Breast epithelium (tissue), 4 donors: Measurements from ENCODE around the gene HSPB8. TPM values are rescaled to one million over a fixed set of nuclear protein-coding genes. Genes with fewer than 3 reads are reported as not detected.

ENCODE experiments used
- DNase-seq, 2 donors: peaks; one replicate each; pipeline ENCODE4 v3.0.0-alpha.2; 2019; ENCODE audit warnings: low spot score in 2 of 2
- H3K27ac ChIP-seq, 2 donors: fragments of 200-600 bp; sonication (generic) in 1 of 2; one replicate each; pipeline ENCODE4 v1.5.1; 2016 to 2019; ENCODE audit warnings: mild to moderate bottlenecking in 1 of 2
- H3K27me3 ChIP-seq, 2 donors: fragments of 200-600 bp; sonication (generic) in 1 of 2; one replicate each; pipeline versions ENCODE4 v1.5.1 to v1.6.0; 2017 to 2019; ENCODE audit warnings: control low read depth in 1 of 2, mild to moderate bottlenecking in 1 of 2
- H3K36me3 ChIP-seq: fragments of 200-600 bp; one replicate; pipeline ENCODE4 v1.5.1; 2019
- H3K4me1 ChIP-seq, 2 donors: fragments of 200-600 bp; sonication (generic); one replicate each; pipeline ENCODE4 v1.5.1; 2016 to 2019; ENCODE audit warnings: control low read depth in 1 of 2
- H3K4me3 ChIP-seq, 3 donors: fragments of 200-600 bp; sonication (generic); 1 replicate in 2 of 3; 2 replicates in 1 of 3; pipeline ENCODE4 v1.5.1; 2016 to 2019; ENCODE audit warnings: mild to moderate bottlenecking in 3 of 3, moderate library complexity in 2 of 3
- H3K9me3 ChIP-seq, 2 donors: fragments of 200-600 bp; sonication (generic) in 1 of 2; one replicate each; pipeline ENCODE4 v1.5.1; 2016 to 2019; ENCODE audit warnings: control low read depth in 1 of 2
- POLR2A ChIP-seq: fragments of 450-650 bp; IDR thresholded peaks from one replicate; pipeline ENCODE4 v1.6.1; 2016; ENCODE audit warnings: antibody characterized with exemption, mild to moderate bottlenecking, moderate library complexity
- POLR2AphosphoS5 ChIP-seq, 3 donors: sonication (generic); formaldehyde crosslinking; IDR thresholded peaks; one replicate each; pipeline ENCODE4 v1.6.1; 2017; ENCODE audit warnings: antibody characterized with exemption in 3 of 3
- intact Hi-C: fragments of 100-400 bp; cut with DNase I; formaldehyde crosslinking; loops from one replicate; pipeline ENCODE4 v1.15.1; 2023; ENCODE audit warnings: low total_unique reads
- total RNA-seq, 3 donors: library from RNA; depleted of rRNA; stranded (reverse); fragments of >200 nt; gene quantifications; one replicate each; pipeline ENCODE4 v1.1.0, GENCODE V29; 2016
- TF ChIP-seq, protein P1 (sequence below), 3 donors: fragments of 450-650 bp; IDR thresholded peaks; one replicate each; pipeline ENCODE4 v1.5.1; 2016 to 2017; ENCODE audit warnings: antibody characterized with exemption in 3 of 3, mild to moderate bottlenecking in 3 of 3, moderate library complexity in 3 of 3

Gene HSPB8
- total RNA-seq, 3 donors from 2014 or later: 19.3 to 44.5 (median 32.8) TPM

DNA sequence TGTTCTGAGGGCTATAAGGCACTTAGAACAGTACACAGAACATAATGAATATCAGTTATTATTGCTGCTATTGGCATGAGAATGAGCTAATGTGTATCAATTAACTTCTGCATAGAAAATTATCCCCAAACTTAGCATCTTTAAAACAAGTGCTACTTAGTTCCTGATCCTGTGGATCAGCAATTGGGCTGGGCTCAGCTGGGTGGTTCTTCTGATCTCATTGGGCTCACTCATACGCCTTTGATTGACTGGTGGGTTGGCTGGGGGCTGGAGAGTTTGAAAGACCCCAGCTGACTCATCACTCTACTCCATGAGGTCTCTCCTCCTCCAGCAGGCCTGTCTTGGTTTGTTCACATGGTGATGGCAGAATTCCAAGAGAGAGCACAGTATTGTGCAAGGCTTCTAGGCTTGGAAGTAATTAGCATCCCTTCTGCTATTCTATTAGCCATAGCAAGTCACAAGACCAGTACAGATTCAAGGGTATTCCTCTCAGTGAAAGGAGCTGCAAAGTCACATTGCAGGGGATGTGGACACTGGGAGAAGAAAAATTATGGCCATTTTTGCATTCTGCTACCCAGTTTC, 27.2 kb upstream of the HSPB8 start:
- intact Hi-C loops: no loop called here
- Histone ChIP-seq H3K4me3 (no peak overlapping the region), H3K9me3 (peaks cover 14 to 18% of the 10 kb centered on the region in 2 donors), H3K4me1 (no peaks in the 10 kb centered on the region), H3K36me3 (no peaks in the 10 kb centered on the region), H3K27ac (no peak overlapping the region), H3K27me3 (peaks cover 0 to 12% of the 10 kb centered on the region in 2 donors)
- TF ChIP-seq POLR2A (no peak), POLR2AphosphoS5 (IDR thresholded peaks at IDR 0.05) (no peak)
- TF ChIP-seq, protein P1, sequence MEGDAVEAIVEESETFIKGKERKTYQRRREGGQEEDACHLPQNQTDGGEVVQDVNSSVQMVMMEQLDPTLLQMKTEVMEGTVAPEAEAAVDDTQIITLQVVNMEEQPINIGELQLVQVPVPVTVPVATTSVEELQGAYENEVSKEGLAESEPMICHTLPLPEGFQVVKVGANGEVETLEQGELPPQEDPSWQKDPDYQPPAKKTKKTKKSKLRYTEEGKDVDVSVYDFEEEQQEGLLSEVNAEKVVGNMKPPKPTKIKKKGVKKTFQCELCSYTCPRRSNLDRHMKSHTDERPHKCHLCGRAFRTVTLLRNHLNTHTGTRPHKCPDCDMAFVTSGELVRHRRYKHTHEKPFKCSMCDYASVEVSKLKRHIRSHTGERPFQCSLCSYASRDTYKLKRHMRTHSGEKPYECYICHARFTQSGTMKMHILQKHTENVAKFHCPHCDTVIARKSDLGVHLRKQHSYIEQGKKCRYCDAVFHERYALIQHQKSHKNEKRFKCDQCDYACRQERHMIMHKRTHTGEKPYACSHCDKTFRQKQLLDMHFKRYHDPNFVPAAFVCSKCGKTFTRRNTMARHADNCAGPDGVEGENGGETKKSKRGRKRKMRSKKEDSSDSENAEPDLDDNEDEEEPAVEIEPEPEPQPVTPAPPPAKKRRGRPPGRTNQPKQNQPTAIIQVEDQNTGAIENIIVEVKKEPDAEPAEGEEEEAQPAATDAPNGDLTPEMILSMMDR (IDR thresholded peaks at IDR 0.05): no peak
- no peak for DNase-seq

DNA sequence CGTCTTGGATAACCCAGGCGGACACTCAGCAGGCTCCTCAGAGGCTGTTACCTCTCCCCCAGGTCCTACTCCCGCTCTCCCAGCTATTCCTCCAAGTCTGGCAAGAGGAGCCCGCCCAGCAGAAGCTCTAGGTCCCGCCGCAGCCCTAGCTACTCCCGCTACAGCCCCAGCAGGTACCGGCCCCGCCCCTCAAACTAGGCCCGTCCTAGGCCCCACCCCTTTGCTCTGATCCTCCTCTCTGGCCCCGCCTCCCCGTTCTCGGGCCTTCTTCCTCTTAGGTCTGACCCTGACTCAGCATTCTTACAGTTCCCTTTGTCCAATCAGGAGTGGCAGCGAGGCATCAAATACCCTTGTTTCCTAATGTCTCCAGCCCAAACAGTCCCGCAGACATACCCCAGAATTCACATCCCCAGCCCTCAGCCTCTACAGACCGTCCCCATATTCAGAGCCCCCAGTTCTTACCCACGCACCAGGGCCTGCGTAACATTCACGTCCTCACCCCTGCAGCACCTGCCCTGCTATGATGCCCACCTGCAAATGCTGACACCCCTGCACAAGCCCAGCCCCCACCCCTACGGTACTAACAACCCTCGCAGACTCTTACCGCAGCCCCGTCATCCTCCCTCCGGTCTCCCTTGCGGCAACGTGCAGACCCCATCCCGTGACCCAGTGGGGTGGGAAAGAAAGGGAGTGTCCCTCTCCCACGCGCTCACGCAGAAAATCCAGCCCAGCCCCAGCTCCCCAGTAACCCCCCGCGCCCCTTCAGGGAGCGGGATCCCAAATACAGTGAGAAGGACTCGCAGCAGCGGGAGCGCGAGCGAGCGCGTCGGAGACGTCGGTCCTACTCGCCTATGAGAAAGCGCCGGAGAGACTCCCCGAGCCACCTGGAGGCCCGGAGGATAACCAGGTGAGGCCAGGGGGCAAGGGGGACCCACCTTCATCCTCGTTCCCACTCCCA, 25.0 kb upstream of the HSPB8 start:
- Histone ChIP-seq H3K36me3 (no peaks in the 10 kb centered on the region), H3K4me3 (peak overlapping the region in 1 of 3 donors; percentile 0), H3K9me3 (peaks cover 14 to 18% of the 10 kb centered on the region in 2 donors), H3K4me1 (no peaks in the 10 kb centered on the region), H3K27me3 (peaks cover 0 to 12% of the 10 kb centered on the region in 2 donors), H3K27ac (no peak overlapping the region)
- intact Hi-C loops: no loop called here
- TF ChIP-seq POLR2AphosphoS5 (IDR thresholded peaks at IDR 0.05) (no peak), POLR2A (no peak)
- TF ChIP-seq, protein P1 (IDR thresholded peaks at IDR 0.05): no peak
- DNase-seq: no peak

DNA sequence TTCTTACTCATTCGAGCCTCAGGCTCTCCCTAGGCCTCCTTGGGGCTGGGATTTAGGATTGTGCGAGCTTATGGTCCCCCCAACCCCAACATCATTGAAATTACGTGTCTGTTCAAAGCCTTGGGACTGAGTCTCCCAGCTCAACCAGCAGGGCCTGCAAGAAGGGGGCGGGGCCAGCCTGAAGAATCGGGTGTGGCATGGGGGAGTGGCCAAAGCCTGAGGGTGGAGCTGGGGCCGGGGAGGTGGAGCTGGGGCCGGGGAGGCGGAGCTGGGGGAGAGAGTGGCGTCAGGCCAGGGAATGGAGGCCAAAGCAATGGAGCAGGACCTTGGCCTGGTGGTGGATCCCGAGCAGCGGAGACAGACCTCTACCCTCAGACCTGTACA, 24.3 kb upstream of the HSPB8 start:
- no peaks in the 10 kb centered on the region for H3K36me3 ChIP-seq
- no peaks in the 10 kb centered on the region for H3K4me1 ChIP-seq
- H3K9me3 ChIP-seq: peaks cover 14 to 18% of the 10 kb centered on the region in 2 donors
- DNase-seq: no peak
- intact Hi-C loops: no loop called here
- H3K4me3 ChIP-seq: no peak overlapping the region
- no peak overlapping the region for H3K27ac ChIP-seq
- peaks cover 0 to 12% of the 10 kb centered on the region in 2 donors for H3K27me3 ChIP-seq
- TF ChIP-seq POLR2AphosphoS5 (IDR thresholded peaks at IDR 0.05) (no peak), POLR2A (no peak)

DNA sequence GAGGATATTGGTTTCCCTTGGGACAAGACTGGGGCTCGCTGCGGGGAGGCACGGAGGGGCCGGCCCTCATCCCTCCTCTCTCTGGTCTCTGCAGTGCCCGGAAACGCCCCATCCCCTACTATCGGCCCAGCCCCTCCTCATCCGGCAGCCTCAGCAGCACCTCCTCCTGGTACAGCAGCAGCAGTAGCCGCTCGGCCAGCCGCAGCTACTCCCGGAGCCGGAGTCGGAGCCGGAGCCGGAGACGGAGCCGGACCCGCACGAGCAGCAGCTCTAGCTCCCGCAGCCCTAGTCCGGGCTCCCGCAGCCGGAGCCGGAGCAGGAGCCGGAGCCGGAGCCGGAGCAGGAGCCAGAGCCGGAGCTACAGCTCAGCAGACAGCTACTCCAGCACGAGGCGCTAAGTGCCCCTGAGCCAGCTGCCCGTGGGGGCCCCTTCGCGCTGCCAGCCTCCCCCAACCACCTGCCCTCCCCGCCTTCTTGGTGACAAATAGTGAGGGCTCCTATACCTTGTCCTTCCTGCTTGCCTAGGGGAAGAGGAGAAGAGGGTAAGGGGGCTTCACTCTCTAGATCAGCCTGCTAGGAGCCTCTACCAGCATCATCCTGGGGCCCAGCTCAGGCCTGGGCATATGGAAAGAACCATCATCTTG, 22.2 kb upstream of the HSPB8 start:
- H3K27me3 ChIP-seq: peaks cover 0 to 12% of the 10 kb centered on the region in 2 donors
- H3K27ac ChIP-seq: peak overlapping the region in 1 of 2 donors; percentile 7
- no peaks in the 10 kb centered on the region for H3K4me1 ChIP-seq
- H3K36me3 ChIP-seq: no peaks in the 10 kb centered on the region
- TF ChIP-seq POLR2AphosphoS5 (IDR thresholded peaks at IDR 0.05): no peak
- intact Hi-C loops: no loop called here
- H3K9me3 ChIP-seq: peaks cover 6 to 7% of the 10 kb centered on the region in 2 donors
- H3K4me3 ChIP-seq: no peak overlapping the region
- DNase-seq: no peak

DNA sequence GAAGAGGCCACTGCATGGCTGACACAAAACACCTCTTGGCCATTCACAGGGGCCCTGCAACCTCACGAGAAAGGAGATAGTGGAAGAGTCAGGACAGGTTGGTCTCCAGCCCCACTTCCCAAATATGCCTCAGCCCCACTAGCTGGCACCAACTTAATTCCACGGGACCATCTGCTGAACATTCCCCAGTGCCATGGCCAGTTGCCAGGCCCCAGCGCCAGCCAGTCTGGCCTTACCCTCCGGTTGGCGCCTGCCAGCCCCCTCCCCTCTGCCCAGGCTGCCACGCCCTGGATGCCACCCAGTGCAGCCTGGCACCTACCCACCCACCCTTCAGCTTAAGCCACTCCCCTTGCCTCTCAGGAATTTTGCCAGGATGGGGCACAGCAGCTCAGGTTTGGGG, 21.2 kb upstream of the HSPB8 start:
- intact Hi-C loops: no loop called here
- peak overlapping the region in 1 of 2 donors; percentile 43 for H3K27ac ChIP-seq
- no peaks in the 10 kb centered on the region for H3K36me3 ChIP-seq
- H3K4me3 ChIP-seq: no peak overlapping the region
- no peaks in the 10 kb centered on the region for H3K4me1 ChIP-seq
- TF ChIP-seq POLR2AphosphoS5 (IDR thresholded peaks at IDR 0.05): no peak
- TF ChIP-seq, protein P1 (IDR thresholded peaks at IDR 0.05): no peak
- TF ChIP-seq POLR2A: no peak
- no peaks in the 10 kb centered on the region for H3K9me3 ChIP-seq
- no peak for DNase-seq
- H3K27me3 ChIP-seq: peaks cover 0 to 10% of the 10 kb centered on the region in 2 donors
